GM21737 (cell line): Measurements from ENCODE around the gene PDIK1L.

Experiments used
- ATAC-seq: cut with Tn5 transposase; IDR thresholded peaks from one replicate; pipeline ENCODE4 v1.9.1; 2021; ENCODE audit warnings: mild to moderate bottlenecking, moderate library complexity; ENCODE audit not compliant: unreplicated experiment

The PDIK1L gene

GRCh38 chr1:26121854-26122773, 10.5 kb downstream of the PDIK1L start:
- no peak for ATAC-seq

DNA sequence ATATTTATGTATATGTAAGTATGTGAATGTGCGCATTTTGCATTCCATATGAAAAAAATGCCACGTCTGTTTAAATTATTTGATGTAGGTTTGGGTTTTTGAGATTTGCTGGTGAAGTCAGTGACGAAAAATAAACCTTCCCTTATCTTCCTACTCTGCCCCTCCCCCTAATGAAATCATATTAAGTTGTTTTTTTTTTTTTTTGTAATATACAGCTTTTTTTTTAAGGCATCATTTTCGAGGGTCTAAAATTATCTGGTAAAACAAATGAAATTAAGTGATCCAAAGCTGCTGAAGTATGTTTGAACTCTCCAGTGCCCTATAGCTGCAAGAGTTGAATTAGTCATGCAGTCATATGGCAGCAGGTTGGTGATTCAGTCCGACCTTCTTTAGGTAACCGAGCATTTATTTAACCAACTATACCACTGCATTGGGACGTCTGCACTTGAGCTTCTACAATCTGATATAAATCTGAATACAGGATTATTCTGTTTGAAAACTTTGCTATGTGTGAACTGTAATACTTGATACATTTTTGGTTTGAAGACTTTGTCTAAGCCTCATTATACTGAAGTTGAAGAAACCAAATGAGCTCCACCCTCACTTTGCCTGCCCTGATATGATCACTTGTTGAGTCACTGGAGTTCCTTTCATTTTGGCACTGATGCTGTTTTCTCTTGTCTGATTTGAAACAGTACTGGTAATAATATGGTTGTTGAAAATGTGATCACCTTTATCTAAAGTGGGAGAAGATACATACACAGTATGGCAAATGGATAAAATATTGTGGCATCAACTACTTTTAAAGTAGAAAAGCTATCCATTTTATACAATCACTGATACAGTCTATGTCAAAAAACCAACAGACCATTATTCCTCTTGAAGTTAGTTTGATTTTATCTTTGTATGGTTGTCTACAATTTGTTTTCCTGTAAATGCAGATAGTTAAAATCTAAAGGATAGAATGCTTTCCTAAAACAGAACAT, 11.7 kb downstream of the PDIK1L start:
- no peak for ATAC-seq

GRCh38 chr1:26124418-26125331, 13.1 kb downstream of the PDIK1L start:
- ATAC-seq, result no peak

DNA sequence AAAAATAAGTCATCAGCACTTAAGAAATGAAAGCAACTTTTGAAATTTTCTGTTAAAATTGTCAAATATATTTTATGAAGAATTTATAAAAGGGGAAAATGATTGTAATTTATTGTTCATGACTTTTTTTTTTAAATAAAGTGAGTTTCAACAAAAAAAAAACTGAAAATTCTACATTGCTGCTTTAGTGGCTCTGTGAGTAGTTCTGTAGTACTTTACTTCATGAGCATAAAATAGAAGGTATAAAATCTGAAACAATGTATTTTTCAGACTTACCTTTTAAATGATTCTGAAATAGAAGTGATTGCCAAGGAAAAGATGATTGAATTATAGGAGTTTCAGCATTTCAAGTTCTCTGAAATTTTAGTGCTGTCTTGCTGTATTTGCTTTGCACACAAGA, 13.8 kb downstream of the PDIK1L start:
- ATAC-seq, result no peak

- no peak for ATAC-seq
Observed at GRCh38 chr1:26125946-26126320, 14.3 kb downstream of the PDIK1L start.

DNA sequence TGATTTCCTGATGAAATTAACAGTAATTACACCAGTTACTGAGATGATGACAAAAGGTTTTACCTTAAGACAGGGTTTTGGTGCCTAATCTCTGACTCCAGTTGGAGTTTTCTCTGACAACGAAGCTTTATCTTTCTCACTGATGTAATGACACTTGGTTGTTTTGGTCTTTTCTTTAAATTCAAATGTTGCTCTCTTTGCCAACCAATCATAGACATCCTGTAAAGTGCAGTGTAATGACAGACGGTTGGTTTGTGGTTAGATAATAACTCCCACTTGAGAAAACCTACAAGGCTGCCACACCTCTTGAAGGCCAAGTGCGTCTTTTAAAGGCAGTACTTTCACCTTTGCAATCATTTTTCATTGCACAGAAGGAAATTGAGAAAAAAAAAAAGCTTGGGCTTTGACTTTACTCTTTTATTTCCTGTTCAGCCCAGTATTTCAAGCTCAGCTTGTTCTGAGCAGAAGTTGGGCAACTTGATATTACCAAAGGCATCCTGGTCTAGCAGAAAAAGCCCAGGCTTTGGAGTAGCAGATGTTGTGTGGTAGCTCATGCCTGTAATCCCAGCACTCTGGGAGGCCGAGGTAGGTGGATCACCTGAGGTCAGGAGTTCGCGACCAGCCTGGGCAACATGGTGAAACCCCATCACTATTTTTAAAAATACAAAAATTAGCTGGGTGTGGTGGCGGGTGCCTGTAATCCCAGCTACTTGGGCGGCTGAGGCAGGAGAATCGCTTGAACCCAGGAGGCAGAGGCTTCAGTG, 14.9 kb downstream of the PDIK1L start:
- ATAC-seq, result peak; percentile 73

DNA sequence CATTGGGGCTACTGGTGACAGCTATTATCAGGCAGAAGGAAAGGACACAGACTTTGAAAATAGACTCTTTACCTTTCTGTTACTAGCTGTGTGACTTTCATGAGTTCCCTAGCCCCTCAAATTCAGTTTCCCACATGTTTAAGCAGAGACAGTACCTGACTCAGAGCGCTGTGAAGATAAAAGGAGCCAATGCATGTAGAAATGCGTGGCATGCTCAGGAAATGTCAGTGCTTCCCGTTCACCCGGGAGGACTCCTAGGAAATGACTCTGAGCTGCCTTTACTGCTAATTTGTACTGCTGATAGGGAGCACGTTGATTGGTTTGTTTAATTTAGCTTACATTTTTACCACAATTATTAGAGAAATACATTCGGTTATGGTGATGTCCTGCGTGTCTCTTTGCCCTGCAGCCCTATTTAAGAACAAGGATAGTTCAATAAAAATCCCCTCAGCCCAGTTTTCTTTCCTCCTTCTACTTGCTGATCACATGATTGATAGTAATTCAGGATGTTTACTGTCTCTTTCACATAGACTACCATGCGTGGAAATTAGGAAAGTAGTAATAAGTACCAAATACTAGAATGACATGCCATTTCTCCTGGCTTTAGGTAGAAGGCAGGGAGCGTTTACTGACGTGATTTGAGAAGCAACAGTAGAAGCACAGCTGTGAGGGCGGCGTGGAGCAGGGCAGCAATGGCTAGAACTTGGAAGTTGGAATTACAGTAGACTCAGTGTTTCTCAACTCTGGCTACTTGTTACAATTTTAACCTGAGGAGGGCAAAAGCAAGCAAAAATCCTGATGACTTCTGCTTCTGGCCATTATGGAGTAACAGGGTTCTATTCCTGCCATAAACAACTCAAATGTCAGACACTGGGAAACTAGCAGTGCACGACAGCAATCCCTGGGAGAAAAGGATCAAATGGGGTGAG, 15.9 kb downstream of the PDIK1L start:
- ATAC-seq, result no peak

DNA sequence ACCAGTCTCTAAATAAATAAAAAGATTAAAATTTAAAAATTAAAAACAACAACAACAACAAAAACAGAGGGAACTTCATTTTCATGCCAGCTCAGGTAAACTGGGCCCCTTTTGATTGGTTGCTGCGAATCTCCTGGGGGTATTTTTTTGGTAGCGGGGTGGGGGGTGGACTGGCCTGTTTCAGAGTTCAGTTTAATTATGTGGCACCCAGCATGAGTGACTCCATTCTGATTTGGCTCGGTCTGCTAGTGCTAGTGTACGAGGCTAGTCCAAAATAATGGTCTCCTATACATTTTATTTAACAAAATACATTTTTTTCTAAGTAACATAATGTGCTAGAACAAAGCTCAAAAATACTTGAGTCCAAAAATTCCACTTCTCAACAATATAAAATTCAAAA, 18.2 kb downstream of the PDIK1L start:
- no peak for ATAC-seq

DNA sequence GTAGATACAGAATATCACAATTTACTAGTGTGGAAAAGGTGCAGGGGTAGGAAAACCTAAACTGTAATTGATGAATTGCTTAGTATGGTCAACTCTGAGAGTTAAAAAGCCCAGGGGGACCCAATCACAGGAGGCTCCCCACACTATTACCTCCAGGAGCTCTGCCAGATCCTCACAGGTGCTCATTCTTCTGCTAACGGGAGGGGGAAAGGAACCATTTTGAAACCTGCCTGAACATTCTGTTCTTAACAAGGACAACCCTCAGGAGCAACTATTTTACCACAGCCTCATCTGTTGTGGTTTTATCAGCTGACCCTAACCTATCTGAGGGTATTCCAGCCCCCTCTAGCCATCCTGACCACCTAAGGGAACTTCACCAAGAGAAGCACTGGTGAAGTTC, 19.1 kb downstream of the PDIK1L start:
- no peak for ATAC-seq

DNA sequence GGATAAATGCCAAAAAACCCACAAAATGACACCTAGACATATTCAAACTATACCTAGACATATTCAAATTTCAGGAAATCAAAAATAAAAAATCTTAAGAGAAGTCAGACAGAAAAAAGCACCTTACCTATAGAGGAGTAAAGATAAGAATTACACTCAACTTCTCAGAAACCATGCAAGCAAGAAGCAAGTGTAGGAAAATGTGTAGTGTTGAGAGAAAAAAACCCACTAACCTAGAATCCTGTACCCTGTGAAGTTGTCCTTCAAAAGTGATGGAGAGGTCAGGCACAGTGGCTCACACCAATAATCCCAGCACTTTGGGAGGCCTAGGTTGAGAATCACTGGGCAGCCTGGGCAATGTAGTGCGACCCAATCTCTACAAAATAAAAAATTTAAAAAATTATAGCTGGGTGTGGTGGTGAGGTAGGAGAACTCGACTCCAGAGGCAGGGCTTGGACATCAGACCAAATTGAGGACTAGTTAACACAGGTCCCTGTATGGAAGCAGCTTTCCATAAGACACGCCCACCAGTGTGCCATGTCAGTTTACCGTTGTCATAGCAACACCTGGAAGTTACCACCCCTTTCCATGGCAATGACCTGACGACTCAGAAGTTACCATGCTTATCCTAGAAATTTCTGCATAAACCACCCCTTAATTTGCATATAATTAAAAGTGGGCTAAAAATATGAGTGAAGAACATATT, 20.7 kb downstream of the PDIK1L start:
- no peak for ATAC-seq

DNA sequence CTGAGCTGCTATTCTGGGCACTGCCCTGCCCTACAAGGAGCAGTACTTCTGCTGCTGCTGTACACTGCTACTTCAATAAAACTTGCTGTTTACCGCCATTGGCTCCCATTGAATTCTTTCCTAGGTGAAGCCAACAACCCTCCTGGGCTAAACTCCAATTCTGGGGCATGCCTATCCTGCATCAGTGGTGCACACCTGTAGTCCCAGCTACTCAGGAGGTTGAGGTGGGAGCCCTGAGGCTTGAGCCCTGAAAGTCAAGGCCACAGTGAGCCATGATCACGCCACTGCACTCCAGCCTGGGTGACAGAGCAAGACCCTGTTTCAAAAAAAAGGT, 21.2 kb downstream of the PDIK1L start:
- no peak for ATAC-seq

- no peak for ATAC-seq
Observed at GRCh38 chr1:26134466-26134865, 22.8 kb downstream of the PDIK1L start.

- ATAC-seq, result no peak
Observed at GRCh38 chr1:26138974-26139558, 27.4 kb downstream of the PDIK1L start.

- no peak for ATAC-seq
Observed at GRCh38 chr1:26142159-26142558, 30.5 kb downstream of the PDIK1L start.

DNA sequence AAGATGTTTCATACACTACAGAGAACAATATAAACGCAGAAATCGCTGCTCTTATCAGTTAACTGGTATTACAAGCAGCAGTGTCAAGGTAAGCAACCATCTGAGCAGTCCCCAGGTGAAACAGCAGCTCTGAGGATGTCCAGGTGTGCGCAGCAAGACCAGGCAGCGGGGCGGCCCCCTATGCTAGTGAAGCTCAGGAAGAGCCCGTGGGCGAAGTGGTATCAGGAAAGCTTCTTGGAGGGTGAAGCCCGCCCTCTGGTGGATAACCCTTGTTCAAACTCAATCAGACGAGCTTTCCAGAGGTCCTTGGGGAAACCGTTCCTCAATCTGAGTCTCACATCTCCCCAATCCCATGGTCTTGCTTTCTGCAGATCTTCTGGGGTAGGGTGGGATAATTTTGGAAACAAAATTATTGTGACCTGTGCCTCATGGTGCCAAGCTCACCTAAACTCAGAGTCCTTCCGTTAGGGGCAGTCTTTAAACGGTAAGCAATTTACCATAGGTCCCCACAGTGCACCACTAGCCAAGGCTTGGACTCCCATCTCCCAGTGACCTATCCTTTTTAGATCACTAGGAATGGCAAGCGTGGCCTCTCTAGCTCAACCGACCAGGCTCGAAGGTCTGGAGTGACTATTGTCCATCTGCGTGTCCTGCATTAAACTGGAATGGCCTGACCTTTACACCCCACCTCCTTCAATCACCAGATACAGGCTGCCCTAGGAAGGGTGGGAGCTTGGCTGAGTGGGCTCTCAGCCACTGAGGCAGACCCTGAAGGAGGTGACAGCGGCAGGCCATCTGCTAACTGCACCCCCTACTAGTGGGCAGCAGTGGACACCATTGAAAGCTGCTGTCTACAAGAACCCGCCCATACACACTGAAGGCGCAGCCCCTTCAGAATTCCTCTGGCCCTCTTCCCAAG, 33.7 kb downstream of the PDIK1L start:
- ATAC-seq, result no peak

GRCh38 chr1:26145960-26146294, 34.3 kb downstream of the PDIK1L start:
- no peak for ATAC-seq

DNA sequence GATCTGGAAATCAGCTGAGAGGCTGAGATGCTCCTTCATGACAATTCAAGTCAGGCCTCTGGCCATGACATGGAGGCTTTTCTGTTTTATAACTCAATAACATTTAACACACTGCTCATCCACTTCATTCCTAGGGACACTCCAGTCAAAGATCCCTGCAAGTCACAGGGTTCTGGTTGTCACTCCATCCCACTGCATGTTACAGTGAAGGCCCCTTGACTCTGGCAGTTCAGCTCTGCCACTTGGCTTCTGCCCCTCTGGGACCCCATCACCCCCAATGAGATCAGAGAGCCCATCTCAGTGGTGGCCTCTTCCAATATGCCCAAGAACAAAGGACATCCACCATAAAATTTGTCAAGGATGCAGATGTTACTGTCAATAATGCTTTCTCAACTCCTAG, 37.3 kb downstream of the PDIK1L start:
- no peak for ATAC-seq
